ENCODE data around the gene AQP7.

Gene AQP7

GRCh38 chr9:33419708-33420303 lies 17.4 kb upstream of the AQP7 start:
- H3K9me3 ChIP-seq (replicated peaks; ENCODE audit: insufficient read depth, low read length), result no peaks in the 10 kb centered on the region
- no peak overlapping the region for H3K27ac ChIP-seq (ENCODE audit: low read length)
- no peak for DNase-seq
- no peak overlapping the region for H3K4me2 ChIP-seq (ENCODE audit: low read depth, low read length)
- H3K9ac ChIP-seq (ENCODE audit: low read length), result no peak overlapping the region
- H3K9me2 ChIP-seq (replicated peaks; ENCODE audit: insufficient read depth, low read length), result no peaks in the 10 kb centered on the region
- H3F3A ChIP-seq (ENCODE audit: insufficient read depth, low read length), result peaks cover 11% of the 10 kb centered on the region; the same call in 1 of the 2 replicates
- no peak overlapping the region for H3K4me3 ChIP-seq (ENCODE audit: low read length)
- H3K36me3 ChIP-seq (replicated peaks; ENCODE audit: insufficient read depth, low read length), result no peaks in the 10 kb centered on the region
- H2AFZ ChIP-seq (ENCODE audit: low read length), result no peak overlapping the region
- peaks cover 26% of the 10 kb centered on the region for H3K4me1 ChIP-seq (ENCODE audit: low read length)
- H3K79me2 ChIP-seq (ENCODE audit: low read length), result no peaks in the 10 kb centered on the region
- TF ChIP-seq EZH2 (optimal IDR thresholded peaks at IDR 0.05; ENCODE audit: low read depth, low read length) (no peak), EZH2phosphoT487 (IDR thresholded peaks at IDR 0.05; ENCODE audit: low read length) (no peak), CTCF (IDR thresholded peaks at IDR 0.05; ENCODE audit: low read length) (no peak)
- no peaks in the 10 kb centered on the region for H3K27me3 ChIP-seq (replicated peaks; ENCODE audit: insufficient read depth, low read length)
- no peaks in the 10 kb centered on the region for H4K20me1 ChIP-seq (ENCODE audit: insufficient read depth, low read length)

GRCh38 chr9:33418090-33418489 lies 15.7 kb upstream of the AQP7 start:
- Histone ChIP-seq H3K27me3 (replicated peaks; ENCODE audit: insufficient read depth, low read length) (no peaks in the 10 kb centered on the region), H4K20me1 (ENCODE audit: insufficient read depth, low read length) (no peaks in the 10 kb centered on the region), H3K4me3 (ENCODE audit: low read length) (no peak overlapping the region), H3K9me2 (replicated peaks; ENCODE audit: insufficient read depth, low read length) (no peaks in the 10 kb centered on the region), H3K79me2 (ENCODE audit: low read length) (no peaks in the 10 kb centered on the region), H3K27ac (ENCODE audit: low read length) (no peak overlapping the region), H2AFZ (ENCODE audit: low read length) (no peak overlapping the region), H3K36me3 (replicated peaks; ENCODE audit: insufficient read depth, low read length) (no peaks in the 10 kb centered on the region), H3K9me3 (replicated peaks; ENCODE audit: insufficient read depth, low read length) (no peaks in the 10 kb centered on the region), H3K4me2 (ENCODE audit: low read depth, low read length) (no peak overlapping the region), H3K4me1 (ENCODE audit: low read length) (peaks cover 31% of the 10 kb centered on the region), H3F3A (ENCODE audit: insufficient read depth, low read length) (peaks cover 11% of the 10 kb centered on the region; the same call in 1 of the 2 replicates), H3K9ac (ENCODE audit: low read length) (no peak overlapping the region)
- no peak for TF ChIP-seq CTCF (IDR thresholded peaks at IDR 0.05; ENCODE audit: low read length)
- no peak for TF ChIP-seq EZH2phosphoT487 (IDR thresholded peaks at IDR 0.05; ENCODE audit: low read length)
- no peak for TF ChIP-seq EZH2 (optimal IDR thresholded peaks at IDR 0.05; ENCODE audit: low read depth, low read length)
- DNase-seq, result no peak

- Histone ChIP-seq H2AFZ (ENCODE audit: low read length) (no peak overlapping the region), H4K20me1 (ENCODE audit: insufficient read depth, low read length) (no peaks in the 10 kb centered on the region), H3K36me3 (replicated peaks; ENCODE audit: insufficient read depth, low read length) (no peaks in the 10 kb centered on the region), H3K79me2 (ENCODE audit: low read length) (no peaks in the 10 kb centered on the region), H3K27ac (ENCODE audit: low read length) (no peak overlapping the region), H3K9me3 (replicated peaks; ENCODE audit: insufficient read depth, low read length) (no peaks in the 10 kb centered on the region), H3K9me2 (replicated peaks; ENCODE audit: insufficient read depth, low read length) (no peaks in the 10 kb centered on the region), H3K4me2 (ENCODE audit: low read depth, low read length) (peak overlapping the region; percentile 54; the same call in 1 of the 2 replicates), H3K9ac (ENCODE audit: low read length) (no peak overlapping the region), H3F3A (ENCODE audit: insufficient read depth, low read length) (peaks cover 11% of the 10 kb centered on the region; the same call in 1 of the 2 replicates), H3K4me1 (ENCODE audit: low read length) (peaks cover 31% of the 10 kb centered on the region), H3K4me3 (ENCODE audit: low read length) (no peak overlapping the region), H3K27me3 (replicated peaks; ENCODE audit: insufficient read depth, low read length) (no peaks in the 10 kb centered on the region)
- peak; percentile 32 for DNase-seq
- no peak for TF ChIP-seq EZH2 (optimal IDR thresholded peaks at IDR 0.05; ENCODE audit: low read depth, low read length)
- no peak for TF ChIP-seq EZH2phosphoT487 (IDR thresholded peaks at IDR 0.05; ENCODE audit: low read length)
- TF ChIP-seq CTCF (IDR thresholded peaks at IDR 0.05; ENCODE audit: low read length), result no peak
These were observed 14.6 kb upstream of the AQP7 start for GRCh38 chr9:33416996-33417395.
